Left ventricle myocardium inferior (tissue), 1 donor: ENCODE data around the gene RBM39. TPM values are rescaled to one million over a fixed set of nuclear protein-coding genes. Genes with fewer than 3 reads are reported as not detected.

Experiments used
- DNase-seq: peaks from one replicate; pipeline ENCODE4 v3.0.0-alpha.2; 2020
- H3K27ac ChIP-seq: fragments of 200-600 bp; replicated peaks from 2 replicates; pipeline ENCODE4 v1.8.0; 2021
- H3K27me3 ChIP-seq: fragments of 200-600 bp; 2 replicates; pipeline ENCODE4 v1.8.0; 2021; ENCODE audit warnings: low read depth
- H3K36me3 ChIP-seq: fragments of 200-600 bp; 2 replicates; pipeline ENCODE4 v1.8.0; 2021
- H3K4me1 ChIP-seq: fragments of 200-600 bp; 2 replicates; pipeline ENCODE4 v1.8.0; 2021
- H3K4me3 ChIP-seq: fragments of 200-600 bp; 2 replicates; pipeline ENCODE4 v1.8.0; 2021; ENCODE audit warnings: mild to moderate bottlenecking, moderate library complexity
- H3K9me3 ChIP-seq: fragments of 200-600 bp; replicated peaks from 2 replicates; pipeline ENCODE4 v1.8.0; 2021
- intact Hi-C: fragments of 100-400 bp; cut with micrococcal nuclease; formaldehyde crosslinking; loops from one replicate; pipeline ENCODE4 v1.11.0; 2022
- total RNA-seq: library from RNA; stranded (reverse); fragmentation: NEBNext Ultra II Directional; extraction: Animal tissue kit (Norgen Biotek cat#: 25700); gene quantifications from one replicate; pipeline ENCODE4 v1.2.1, GENCODE V29; 2021
- TF ChIP-seq, protein P1 (sequence below): fragments of 200-600 bp; IDR thresholded peaks from 2 replicates; pipeline ENCODE4 v1.8.0; 2021; ENCODE audit warnings: antibody characterized with exemption, mild to moderate bottlenecking, borderline replicate concordance
- donor health status: DM: no; HTN: yes; CAD: no; lungs with severe emphysema.

RBM39 gene
- total RNA-seq, 1 donor from 2014 or later, result 128 TPM

DNA sequence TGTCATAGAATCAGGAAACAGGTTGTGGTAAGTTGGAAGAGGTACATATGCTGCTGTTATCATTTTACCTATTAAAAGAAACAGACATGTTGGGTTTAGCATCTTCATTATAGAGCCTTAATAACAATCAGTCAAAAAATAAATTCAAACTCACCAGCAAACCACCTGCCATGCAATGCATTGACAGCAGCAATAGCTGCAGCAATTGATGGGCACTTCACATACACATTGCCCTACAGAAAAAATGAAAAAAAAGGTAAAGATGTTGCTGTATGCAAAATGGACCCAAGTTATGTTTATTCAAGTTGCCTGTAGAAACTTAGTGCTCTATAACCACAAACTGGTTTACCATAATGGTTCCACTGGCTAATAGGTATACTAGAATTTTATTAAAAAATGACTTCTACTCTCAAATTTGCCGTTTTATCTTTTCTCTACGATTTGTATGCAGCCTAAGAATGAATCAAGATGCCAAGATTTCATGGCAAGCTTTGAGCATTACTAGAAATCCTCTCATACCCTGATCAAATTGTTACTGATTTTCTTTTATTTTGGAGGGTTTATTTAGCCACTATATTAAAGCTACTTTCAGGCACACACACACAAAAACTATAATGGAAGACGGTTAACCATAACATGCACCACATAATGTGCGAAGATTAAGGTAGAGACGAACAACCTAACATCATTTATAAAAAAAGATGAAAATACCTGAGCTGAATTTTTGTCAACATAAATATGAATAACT, 37.4 kb downstream of the RBM39 start:
- H3K9me3 ChIP-seq, result no peaks in the 10 kb centered on the region
- peaks cover 89% of the 10 kb centered on the region for H3K36me3 ChIP-seq
- no peak overlapping the region for H3K4me3 ChIP-seq
- no peak overlapping the region for H3K27ac ChIP-seq
- H3K4me1 ChIP-seq, result peaks cover 38% of the 10 kb centered on the region
- TF ChIP-seq, protein P1, sequence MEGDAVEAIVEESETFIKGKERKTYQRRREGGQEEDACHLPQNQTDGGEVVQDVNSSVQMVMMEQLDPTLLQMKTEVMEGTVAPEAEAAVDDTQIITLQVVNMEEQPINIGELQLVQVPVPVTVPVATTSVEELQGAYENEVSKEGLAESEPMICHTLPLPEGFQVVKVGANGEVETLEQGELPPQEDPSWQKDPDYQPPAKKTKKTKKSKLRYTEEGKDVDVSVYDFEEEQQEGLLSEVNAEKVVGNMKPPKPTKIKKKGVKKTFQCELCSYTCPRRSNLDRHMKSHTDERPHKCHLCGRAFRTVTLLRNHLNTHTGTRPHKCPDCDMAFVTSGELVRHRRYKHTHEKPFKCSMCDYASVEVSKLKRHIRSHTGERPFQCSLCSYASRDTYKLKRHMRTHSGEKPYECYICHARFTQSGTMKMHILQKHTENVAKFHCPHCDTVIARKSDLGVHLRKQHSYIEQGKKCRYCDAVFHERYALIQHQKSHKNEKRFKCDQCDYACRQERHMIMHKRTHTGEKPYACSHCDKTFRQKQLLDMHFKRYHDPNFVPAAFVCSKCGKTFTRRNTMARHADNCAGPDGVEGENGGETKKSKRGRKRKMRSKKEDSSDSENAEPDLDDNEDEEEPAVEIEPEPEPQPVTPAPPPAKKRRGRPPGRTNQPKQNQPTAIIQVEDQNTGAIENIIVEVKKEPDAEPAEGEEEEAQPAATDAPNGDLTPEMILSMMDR, result no peak
- no peak for DNase-seq
- intact Hi-C loops, result no loop called here
- no peaks in the 10 kb centered on the region for H3K27me3 ChIP-seq

DNA sequence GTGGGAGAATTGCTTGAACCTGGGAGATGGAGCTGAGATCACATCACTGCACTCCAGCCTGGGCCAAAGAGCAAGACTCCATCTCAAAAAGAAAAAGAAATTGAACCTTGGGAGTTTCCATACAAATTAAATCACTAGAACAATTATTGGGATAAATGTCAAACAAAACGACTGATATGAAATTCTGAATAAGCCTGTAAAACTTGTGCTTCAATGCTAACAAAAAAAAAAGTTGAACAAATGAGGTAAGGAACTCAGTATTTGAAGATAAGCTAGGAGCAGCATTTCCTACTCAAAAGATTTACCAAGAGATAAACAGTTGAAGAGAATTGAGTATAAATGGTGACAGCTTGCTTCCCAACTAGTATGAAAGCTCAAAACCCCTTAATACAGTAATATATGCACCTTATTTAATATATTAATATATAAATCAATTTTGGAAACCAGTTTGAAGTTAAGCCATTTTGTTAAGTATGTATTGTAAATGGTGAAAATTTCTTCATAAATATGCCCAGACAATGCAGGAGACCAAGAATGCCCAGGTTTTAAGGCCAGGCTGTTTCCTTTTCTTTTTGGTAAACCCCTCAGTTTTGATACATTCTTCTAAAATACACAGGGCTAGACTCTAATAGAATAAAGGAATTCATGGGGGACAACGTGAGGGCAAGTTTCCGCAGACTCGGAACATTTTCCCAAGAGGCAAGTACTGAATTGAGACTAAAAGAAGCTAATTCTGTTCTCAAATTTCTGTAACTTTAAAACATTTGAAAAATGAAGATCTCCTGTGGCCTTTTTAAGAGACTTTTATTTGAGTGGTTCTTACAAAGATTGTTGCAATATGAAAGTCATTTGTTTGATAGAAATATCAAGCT, 39.0 kb downstream of the RBM39 start:
- no peak overlapping the region for H3K27ac ChIP-seq
- TF ChIP-seq, protein P1, result no peak
- no peak overlapping the region for H3K4me3 ChIP-seq
- H3K36me3 ChIP-seq, result peaks cover 73% of the 10 kb centered on the region
- intact Hi-C loops, result no loop called here
- DNase-seq, result no peak
- peaks cover 39% of the 10 kb centered on the region for H3K4me1 ChIP-seq
- no peaks in the 10 kb centered on the region for H3K27me3 ChIP-seq
- no peaks in the 10 kb centered on the region for H3K9me3 ChIP-seq

DNA sequence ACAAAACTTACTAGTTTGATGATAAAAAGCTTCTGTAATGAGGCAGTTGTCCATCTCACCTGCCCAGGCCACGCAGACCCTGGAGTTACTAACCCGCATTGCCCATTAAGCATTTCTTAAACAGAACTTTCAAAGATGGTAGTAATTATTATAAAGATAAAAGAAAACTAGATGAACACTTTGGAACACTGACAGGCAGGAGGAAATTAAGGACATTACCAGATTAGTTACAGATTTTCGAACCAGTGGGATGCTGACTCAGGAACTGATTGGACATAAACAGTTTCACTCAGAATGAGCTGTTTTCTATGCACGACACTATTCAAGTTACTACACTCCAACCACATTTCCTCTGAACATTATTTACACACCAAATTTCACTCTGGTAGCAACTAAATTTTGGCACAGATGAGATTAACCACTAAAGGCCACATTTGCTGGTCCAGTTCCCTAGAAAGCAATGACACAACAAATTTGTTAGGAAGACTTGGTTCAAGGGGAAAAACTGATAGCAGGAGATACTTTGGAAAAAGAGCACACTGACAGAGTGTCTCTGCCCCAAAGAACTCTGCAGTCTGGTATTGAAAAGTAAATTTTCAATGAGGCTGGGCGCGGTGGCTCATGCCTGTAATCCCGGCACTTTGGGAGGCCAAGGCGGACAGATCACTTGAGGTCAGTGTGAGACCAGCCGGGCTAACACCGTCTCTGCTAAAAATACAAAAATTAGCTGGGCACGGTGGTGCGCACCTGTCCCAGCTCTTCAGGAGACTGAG, 39.8 kb downstream of the RBM39 start:
- TF ChIP-seq, protein P1, result no peak
- no peak overlapping the region for H3K4me3 ChIP-seq
- DNase-seq, result no peak
- no peaks in the 10 kb centered on the region for H3K27me3 ChIP-seq
- H3K36me3 ChIP-seq, result peaks cover 64% of the 10 kb centered on the region
- intact Hi-C loops, result no loop called here
- no peak overlapping the region for H3K27ac ChIP-seq
- H3K9me3 ChIP-seq, result no peaks in the 10 kb centered on the region
- H3K4me1 ChIP-seq, result peaks cover 47% of the 10 kb centered on the region

DNA sequence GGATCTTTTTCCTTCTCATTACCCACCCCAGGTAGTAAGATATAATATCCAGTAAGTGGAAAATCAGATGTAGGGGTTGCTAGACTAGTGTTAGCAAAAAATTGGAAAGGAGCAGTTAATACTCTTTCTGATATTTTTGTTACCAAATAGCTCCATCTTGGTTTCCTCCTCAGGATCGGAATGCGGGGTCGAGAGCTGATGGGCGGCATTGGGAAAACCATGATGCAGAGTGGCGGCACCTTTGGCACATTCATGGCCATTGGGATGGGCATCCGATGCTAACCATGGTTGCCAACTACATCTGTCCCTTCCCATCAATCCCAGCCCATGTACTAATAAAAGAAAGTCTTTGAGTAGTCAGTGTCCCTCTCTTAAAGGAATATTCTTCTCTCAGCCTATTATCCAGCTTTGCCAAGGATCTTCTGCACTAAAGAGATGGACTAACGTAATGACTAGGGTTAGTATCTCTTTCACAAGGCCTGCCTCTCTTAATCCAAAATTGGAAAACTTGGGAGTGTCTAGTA, 41.4 kb downstream of the RBM39 start:
- Histone ChIP-seq H3K9me3 (no peaks in the 10 kb centered on the region), H3K4me1 (peaks cover 51% of the 10 kb centered on the region), H3K4me3 (peak overlapping the region; percentile 88), H3K27ac (peak overlapping the region; percentile 93), H3K27me3 (no peaks in the 10 kb centered on the region), H3K36me3 (peaks cover 56% of the 10 kb centered on the region)
- DNase-seq, result no peak
- intact Hi-C loops, result no loop called here
- TF ChIP-seq, protein P1, result no peak
